COLO668 (cell line): ENCODE results near the gene APBB2.

Experiments
- DNase-seq: peaks from one replicate; lab custom pipeline; 2025; ENCODE audit not compliant: unreplicated experiment; lab: John Stamatoyannopoulos, UW

APBB2 gene

GRCh38 chr4:41142376-41143310 lies 71.7 kb downstream of the APBB2 start:
- DNase-seq, result no peak

DNA sequence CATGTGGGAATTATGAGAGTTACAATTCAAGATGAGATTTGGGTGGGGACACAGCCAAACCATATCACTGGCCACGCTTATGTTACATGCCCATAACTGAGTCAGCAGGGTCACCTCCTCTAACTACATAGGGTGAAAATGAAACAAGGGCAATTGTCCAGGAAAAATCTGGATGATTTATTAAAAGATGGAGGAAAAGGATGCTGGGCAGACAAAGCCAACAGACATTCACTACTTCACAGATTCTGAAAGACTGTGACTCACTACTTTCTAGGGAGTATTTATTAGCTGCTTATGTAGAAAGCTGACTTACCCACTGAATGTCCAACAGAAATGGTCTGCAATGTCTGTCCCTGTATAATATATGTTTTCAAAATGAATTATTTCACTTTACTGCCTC lies 72.4 kb downstream of the APBB2 start:
- no peak for DNase-seq

- DNase-seq, result no peak
Observed at GRCh38 chr4:41140410-41140809, 73.9 kb downstream of the APBB2 start.

DNA sequence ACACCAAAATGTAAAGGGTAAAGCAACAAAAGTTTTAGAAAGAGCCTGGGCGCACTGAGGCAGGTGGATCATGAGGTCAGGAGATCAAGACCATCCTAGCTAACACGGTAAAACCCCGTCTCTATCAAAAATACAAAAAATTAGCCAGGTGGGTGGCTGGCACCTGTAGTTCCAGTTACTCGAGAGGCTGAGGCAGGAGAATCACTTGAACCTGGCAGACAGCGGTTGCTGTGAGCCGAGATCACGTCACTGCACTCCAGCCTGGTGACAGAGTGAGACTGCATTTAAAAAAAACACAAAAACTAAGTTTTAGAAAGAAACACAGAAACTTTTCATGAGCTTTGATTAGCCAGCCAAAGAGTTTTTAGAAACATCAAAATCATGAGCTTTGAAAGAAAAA lies 76.5 kb downstream of the APBB2 start:
- DNase-seq, result no peak

- no peak for DNase-seq
Observed at GRCh38 chr4:41136456-41136855, 77.9 kb downstream of the APBB2 start.

- no peak for DNase-seq
Observed at GRCh38 chr4:41135801-41136200, 78.5 kb downstream of the APBB2 start.

GRCh38 chr4:41134581-41134980 lies 79.8 kb downstream of the APBB2 start:
- no peak for DNase-seq

- no peak for DNase-seq
Observed at GRCh38 chr4:41133454-41134018, 80.8 kb downstream of the APBB2 start.

- DNase-seq, result no peak
Observed at GRCh38 chr4:41132055-41132683, 82.2 kb downstream of the APBB2 start.

- DNase-seq, result no peak
Observed at GRCh38 chr4:41129936-41130440, 84.4 kb downstream of the APBB2 start.

DNA sequence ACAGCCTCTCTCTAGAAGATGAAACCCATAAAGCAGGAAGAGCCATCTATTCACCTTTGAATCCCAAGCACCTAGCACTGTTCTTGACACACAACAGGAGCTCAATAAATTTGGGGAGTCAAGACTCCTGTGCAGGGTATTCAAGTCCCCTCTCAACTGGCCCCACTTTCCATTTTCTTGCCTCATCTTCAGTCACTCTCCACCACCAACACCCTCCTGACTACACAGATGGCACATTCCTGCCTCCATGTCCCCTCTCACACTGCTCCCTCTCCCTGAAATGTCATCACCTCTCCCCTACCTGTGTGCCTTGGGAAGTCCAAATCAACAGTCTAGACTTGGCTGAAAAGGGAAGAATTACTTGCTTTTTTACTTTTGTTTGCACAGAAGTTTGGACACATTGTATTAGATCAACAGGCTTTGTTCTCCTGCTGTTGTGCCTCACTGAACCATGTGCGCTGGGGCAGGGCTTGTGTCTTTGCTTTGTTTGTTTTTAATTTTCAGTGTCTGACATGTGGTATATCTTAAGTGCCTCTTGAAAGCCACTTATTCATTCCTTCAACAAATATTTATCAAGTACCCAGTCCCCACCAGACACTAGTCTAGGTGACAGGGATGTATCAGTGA lies 85.1 kb downstream of the APBB2 start:
- peak; percentile 23 for DNase-seq

GRCh38 chr4:41125558-41126311 lies 88.6 kb downstream of the APBB2 start:
- no peak for DNase-seq

DNA sequence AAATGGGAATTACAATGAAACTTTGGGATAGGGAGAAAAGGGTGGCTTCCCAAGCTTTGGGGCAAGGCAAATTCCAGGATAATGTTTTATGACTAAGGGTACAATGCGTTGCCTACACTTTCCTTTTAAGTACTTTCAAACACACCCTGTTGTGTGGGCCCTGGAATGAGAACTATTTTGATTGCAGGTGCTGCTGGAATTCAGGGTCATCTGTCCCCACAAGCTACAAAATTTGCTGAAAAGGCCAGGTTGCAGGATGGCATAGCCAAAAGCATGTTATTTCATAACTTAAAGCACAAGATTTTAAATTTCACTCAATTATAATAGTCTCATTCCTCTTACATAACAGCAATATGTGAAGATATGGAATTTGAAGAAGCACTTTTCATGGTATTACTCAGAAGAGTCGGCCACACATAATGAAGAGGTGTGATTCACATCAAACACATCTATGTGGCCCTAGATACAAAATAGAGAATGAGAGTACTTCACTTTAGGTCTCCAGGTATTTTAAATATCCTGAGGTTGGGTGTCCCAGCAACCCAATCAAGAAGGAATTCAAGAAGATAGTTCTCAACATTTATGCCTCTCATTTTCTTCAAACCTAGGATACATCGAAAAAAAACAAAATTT lies 89.3 kb downstream of the APBB2 start:
- no peak for DNase-seq

DNA sequence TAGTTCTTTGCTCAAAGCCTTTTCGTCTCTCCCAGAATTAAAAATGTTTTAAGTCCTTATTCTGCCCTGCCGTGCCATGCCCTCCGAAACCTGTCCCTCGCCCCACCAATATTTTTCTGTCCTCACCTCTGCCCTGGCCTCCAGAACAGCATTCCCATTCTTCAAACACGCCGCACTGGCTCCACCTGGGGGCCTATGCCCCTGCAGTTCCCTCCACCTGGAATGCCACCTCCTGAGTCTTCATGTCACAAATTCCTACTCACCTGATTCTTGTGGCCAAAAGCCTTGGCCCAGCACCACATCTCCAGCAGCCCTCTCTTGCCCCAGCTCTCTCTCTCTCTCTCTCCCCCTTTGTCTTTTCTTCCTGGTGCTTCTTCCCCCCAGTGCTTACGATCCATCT lies 91.6 kb downstream of the APBB2 start:
- DNase-seq, result no peak

DNA sequence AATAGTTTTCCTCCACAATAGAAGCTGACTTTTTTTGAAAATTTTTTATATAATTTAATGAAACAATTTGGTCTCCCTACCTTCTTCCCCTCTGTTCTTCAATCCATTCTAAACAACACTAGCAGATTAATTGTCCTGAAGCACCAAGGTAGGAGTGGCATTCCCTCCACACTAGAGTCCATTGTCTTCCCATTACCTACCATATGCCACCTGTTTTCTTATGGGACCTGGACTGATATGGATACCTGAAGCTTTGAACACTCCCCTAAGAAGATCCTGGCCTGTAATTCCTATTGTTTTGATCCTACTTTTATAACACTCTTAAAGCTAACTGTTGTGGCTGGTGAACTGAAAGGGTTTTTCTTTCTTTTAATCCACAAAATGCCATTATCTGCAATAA lies 92.0 kb downstream of the APBB2 start:
- no peak for DNase-seq

DNA sequence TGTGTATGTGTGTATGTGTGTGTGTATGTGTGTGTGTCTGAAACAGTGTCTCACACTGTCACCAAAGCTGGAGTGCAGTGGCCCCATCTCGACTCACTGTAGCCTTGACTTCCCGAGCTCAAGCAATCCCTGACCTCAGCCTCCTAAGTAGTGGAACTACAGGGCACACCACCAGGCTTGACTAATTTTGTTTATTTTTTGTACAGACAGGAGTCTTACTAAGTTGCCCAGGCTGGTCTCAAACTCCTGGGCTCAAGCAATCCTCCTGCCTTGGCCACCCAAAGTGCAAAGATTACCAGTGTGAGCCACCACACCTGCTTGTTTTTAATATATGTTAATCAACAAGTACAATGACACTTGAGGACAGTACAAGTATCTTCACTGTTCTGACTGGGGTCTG lies 92.4 kb downstream of the APBB2 start:
- DNase-seq, result no peak

- no peak for DNase-seq
Observed at GRCh38 chr4:41120297-41121217, 93.8 kb downstream of the APBB2 start.

DNA sequence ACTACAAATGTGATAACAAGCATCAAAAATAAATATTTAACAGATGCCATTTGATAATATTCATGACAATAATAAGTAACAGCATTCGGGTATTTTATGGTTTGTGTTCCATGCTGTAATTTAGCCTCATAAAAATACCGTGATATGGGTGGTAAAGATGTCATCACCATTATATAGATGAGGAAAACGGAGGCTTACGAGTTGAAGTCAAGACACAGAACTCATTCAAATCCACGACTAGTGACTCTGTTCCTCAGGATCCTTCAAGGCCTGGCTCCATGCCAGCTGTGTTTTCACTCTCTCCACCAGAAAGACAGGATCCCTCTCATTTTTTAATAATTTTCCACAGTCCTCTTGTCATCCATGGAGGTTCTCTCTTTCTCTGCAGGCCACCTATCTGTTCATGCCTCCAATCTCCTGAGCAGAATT lies 94.5 kb downstream of the APBB2 start:
- no peak for DNase-seq

DNA sequence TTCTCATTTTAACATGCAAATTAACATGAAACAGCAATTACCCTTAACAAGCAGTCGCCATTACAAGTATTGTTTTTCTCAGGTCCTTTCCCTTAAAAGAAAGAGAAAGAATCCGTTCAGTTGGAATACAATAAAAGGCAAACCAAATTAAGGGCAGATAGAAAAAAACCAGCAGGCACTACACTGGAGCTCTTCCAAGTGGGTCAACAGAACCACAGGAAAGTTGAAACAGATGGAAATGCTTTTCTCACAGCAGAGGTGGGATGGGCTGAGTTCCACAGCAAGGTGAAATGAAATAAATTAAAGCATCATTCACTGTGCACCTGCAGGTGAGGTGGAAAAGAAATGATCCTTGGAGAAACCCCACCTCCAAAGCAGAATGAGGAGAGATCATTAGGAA lies 102.6 kb downstream of the APBB2 start:
- DNase-seq, result no peak
